SU-DHL-6 (cell line): ENCODE results near the gene MYO7A.

Experiments used
- EZH2phosphoT487 ChIP-seq: fragments of 200-600 bp; sonication (generic), shearing (Covaris generic); conservative IDR thresholded peaks from 2 replicates; pipeline ENCODE4 v1.6.1; 2018; ENCODE audit warnings: mild to moderate bottlenecking, antibody characterized with exemption, low read length, moderate library complexity, mixed read lengths
- TF ChIP-seq, protein P1 (sequence below): fragments of 200-600 bp; sonication (generic); IDR thresholded peaks from one replicate; pipeline ENCODE4 v1.5.1; 2017; ENCODE audit warnings: antibody characterized with exemption, mild to moderate bottlenecking, low read length, moderate library complexity; ENCODE audit not compliant: insufficient read depth, poor library complexity, severe bottlenecking

DNA sequence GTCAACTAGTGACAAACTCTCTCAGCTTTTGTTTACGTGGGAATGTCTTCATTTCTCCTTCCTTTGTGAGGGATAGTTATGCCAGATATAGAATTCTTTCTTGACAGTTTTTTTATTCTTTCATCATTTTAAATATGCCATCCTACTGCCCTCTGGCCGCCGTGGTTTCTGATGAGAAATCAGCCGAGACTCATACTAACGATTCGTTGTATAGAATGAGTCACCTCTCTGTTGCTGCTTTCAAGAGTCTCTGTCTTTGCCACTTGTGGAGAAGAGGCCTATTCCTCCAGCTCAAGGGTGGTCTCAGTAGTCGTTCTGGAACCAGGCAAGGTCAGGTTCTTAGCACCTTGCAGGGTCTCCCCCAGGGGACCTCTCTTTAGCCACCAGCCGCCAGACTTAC is 8.0 kb downstream of the MYO7A start:
- TF ChIP-seq, protein P1, sequence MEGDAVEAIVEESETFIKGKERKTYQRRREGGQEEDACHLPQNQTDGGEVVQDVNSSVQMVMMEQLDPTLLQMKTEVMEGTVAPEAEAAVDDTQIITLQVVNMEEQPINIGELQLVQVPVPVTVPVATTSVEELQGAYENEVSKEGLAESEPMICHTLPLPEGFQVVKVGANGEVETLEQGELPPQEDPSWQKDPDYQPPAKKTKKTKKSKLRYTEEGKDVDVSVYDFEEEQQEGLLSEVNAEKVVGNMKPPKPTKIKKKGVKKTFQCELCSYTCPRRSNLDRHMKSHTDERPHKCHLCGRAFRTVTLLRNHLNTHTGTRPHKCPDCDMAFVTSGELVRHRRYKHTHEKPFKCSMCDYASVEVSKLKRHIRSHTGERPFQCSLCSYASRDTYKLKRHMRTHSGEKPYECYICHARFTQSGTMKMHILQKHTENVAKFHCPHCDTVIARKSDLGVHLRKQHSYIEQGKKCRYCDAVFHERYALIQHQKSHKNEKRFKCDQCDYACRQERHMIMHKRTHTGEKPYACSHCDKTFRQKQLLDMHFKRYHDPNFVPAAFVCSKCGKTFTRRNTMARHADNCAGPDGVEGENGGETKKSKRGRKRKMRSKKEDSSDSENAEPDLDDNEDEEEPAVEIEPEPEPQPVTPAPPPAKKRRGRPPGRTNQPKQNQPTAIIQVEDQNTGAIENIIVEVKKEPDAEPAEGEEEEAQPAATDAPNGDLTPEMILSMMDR, result no peak
- no peak for TF ChIP-seq EZH2phosphoT487
